Ovary (tissue), 9 donors: ENCODE data around the gene FCHSD1. TPM values are rescaled to one million over a fixed set of nuclear protein-coding genes. Genes with fewer than 3 reads are reported as not detected.
"Not testable (repeated sequence)": the region's sequence is repeated elsewhere in the genome, so short reads cannot be mapped to it uniquely, and the experiment has no call there.

Experiments
- DNase-seq, 5 donors: peaks; one replicate each; pipeline ENCODE4 v3.0.0-alpha.2; 2019 to 2020
- H3K27ac ChIP-seq, 2 donors: fragments of 200-600 bp; one replicate each; pipeline versions ENCODE4 v1.5.1 to v1.8.0; 2019 to 2022
- H3K27me3 ChIP-seq: fragments of 200-600 bp; one replicate; pipeline ENCODE4 v1.8.0; 2022
- H3K36me3 ChIP-seq: fragments of 200-600 bp; sonication (generic); one replicate; pipeline ENCODE4 v1.5.1; 2019
- H3K4me1 ChIP-seq: one replicate; pipeline ENCODE4 v1.8.1; 2013; ENCODE audit warnings: mild to moderate bottlenecking, moderate library complexity; ENCODE audit not compliant: insufficient read depth
- H3K4me3 ChIP-seq: fragments of 200-600 bp; sonication (generic); one replicate; pipeline ENCODE4 v1.5.1; 2017
- H3K9me3 ChIP-seq, 2 donors: fragments of 200-600 bp in 1 of 2; sonication (generic) in 1 of 2; one replicate each; pipeline versions ENCODE4 v1.5.1 to v1.8.1; 2013 to 2019; ENCODE audit warnings: mild to moderate bottlenecking in 1 of 2, moderate library complexity in 1 of 2
- CTCF ChIP-seq, 3 donors: fragments of 450-650 bp in 2 of 3; fragments of 200-600 bp in 1 of 3; IDR thresholded peaks; one replicate each; pipeline versions ENCODE4 v1.5.1 to v1.8.0; 2016 to 2022; ENCODE audit warnings: antibody characterized with exemption in 3 of 3, mild to moderate bottlenecking in 1 of 3
- EP300 ChIP-seq: sonication (generic); formaldehyde crosslinking; IDR thresholded peaks from one replicate; pipeline ENCODE4 v1.6.1; 2017; ENCODE audit warnings: antibody characterized with exemption
- POLR2A ChIP-seq: fragments of 450-650 bp; IDR thresholded peaks from one replicate; pipeline ENCODE4 v1.6.1; 2017; ENCODE audit warnings: antibody characterized with exemption, mild to moderate bottlenecking, moderate library complexity
- WGBS, 3 donors: extraction: QIAGEN DNeasy Blood & Tissue Kit in 1 of 3; methylation state at CpG; one replicate each; pipeline versions ENCODE4 v1.1.5 to v1.1.7; 2013 to 2017; 5-methylcytosine and 5-hydroxymethylcytosine counted together
- intact Hi-C, 4 donors: fragments of 100-400 bp; cut with DNase I; formaldehyde crosslinking; loops; one replicate each; pipeline versions ENCODE4 v1.11.0 to v1.15.1; 2022 to 2023
- polyA plus RNA-seq, 2 donors: library from polyadenylated mRNA; stranded (reverse); fragments of 200-250 nt in 1 of 2; fragments of 350-450 nt in 1 of 2; fragmentation: Illumina TruSeq in 1 of 2; extraction: RNeasy Lipid Tissue Mini Kit (QIAGEN cat#74804) in 1 of 2; gene quantifications; one replicate each; pipeline ENCODE4 v1.2.3, GENCODE V29; 2013 to 2014
- total RNA-seq, 7 donors: library from RNA; depleted of rRNA in 2 of 7; stranded (reverse); fragments of >200 nt in 2 of 7; fragmentation: NEBNext Ultra II Directional in 3 of 7; extraction: Animal tissue kit (Norgen Biotek cat#: 25700) in 3 of 7; gene quantifications; one replicate each; pipeline versions ENCODE4 v1.1.0 to v1.2.4, GENCODE V29; 2016 to 2023
- donor health status: DM: no; HTN: no; CAD: no; lungs with moderate emphysema.
- donor health status: DM: no; HTN: no; CAD: no.
- donor health status: Bipolar disorder and iron deficiency.
- donor health status: DM: yes; HTN: yes; CAD: no.
- donor health status: DM: no; HTN: no; CAD: no.
- donor health status: DM: yes; HTN: yes; CAD: no.

The FCHSD1 gene
- total and polyA plus RNA-seq, 9 donors, result 10.4 to 35.2 (median 23.9) TPM

DNA sequence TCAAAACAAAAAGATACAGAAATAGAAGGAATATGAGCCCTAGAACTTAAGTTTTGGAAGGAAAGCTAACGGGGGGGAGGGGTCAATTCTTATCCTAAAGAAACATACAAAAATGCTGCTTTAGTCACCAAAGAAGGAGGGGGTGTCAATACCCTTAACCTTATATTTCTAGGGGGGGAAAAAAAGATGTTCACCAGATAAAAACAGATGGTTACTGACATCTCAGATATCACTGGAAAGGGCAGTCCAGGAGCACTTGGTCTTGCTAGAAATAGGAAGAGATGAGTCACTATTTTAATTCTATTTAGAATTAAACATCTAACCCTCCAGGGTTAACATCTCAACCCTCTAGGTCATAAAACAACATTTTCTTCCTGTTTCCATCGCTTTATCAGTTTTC is 34.1 kb downstream of the FCHSD1 start:
- H3K27ac ChIP-seq, result no peak overlapping the region
- H3K27me3 ChIP-seq, result no peaks in the 10 kb centered on the region
- peaks cover 6% of the 10 kb centered on the region for H3K4me1 ChIP-seq
- H3K4me3 ChIP-seq, result peak overlapping the region; percentile 91
- TF ChIP-seq POLR2A (no peak), CTCF (IDR thresholded peaks at IDR 0.05) (no peak), EP300 (no peak)
- H3K9me3 ChIP-seq, result no peaks in the 10 kb centered on the region
- WGBS, 3 donors, result 47 to 58% (median 54%) methylated on average over 2 of the region's 2 CpGs
- no peaks in the 10 kb centered on the region for H3K36me3 ChIP-seq
- DNase-seq, result no peak
- intact Hi-C loops, result no loop called here

GRCh38 chr5:141615991-141616720 is 35.1 kb downstream of the FCHSD1 start:
- no peak overlapping the region for H3K27ac ChIP-seq

GRCh38 chr5:141613344-141613743 is 37.9 kb downstream of the FCHSD1 start:
- Histone ChIP-seq H3K4me3 (no peak overlapping the region), H3K36me3 (no peaks in the 10 kb centered on the region), H3K27ac (no peak overlapping the region), H3K4me1 (peaks cover 6% of the 10 kb centered on the region), H3K27me3 (no peaks in the 10 kb centered on the region), H3K9me3 (no peaks in the 10 kb centered on the region)
- intact Hi-C loops, result no loop called here
- no peak for DNase-seq
- no peak for TF ChIP-seq CTCF (IDR thresholded peaks at IDR 0.05)
- TF ChIP-seq EP300, result no peak
- TF ChIP-seq POLR2A, result no peak

More at GRCh38 chr5:141615991-141616720, 35.1 kb downstream of the FCHSD1 start:
- no peaks in the 10 kb centered on the region for H3K36me3 ChIP-seq
- 76 to 82% (median 81%) methylated on average over 9 of the region's 9 CpGs for WGBS, 3 donors
- TF ChIP-seq CTCF (IDR thresholded peaks at IDR 0.05) (no peak), EP300 (no peak)
- no peaks in the 10 kb centered on the region for H3K27me3 ChIP-seq
- no peak overlapping the region for H3K4me3 ChIP-seq
- H3K4me1 ChIP-seq, result peaks cover 6% of the 10 kb centered on the region
- H3K9me3 ChIP-seq, result no peaks in the 10 kb centered on the region
- no peak for DNase-seq
- intact Hi-C loops, result no loop called here

- Histone ChIP-seq H3K9me3 (no peaks in the 10 kb centered on the region), H3K27me3 (no peaks in the 10 kb centered on the region), H3K4me1 (no peaks in the 10 kb centered on the region), H3K4me3 (no peak overlapping the region), H3K36me3 (no peaks in the 10 kb centered on the region), H3K27ac (no peak overlapping the region)
- DNase-seq, result no peak
- intact Hi-C loops, result no loop called here
- TF ChIP-seq POLR2A (no peak), EP300 (no peak), CTCF (IDR thresholded peaks at IDR 0.05) (no peak)
- whole genome bisulfite sequencing, 3 donors, result 88 to 96% (median 91%) methylated on average over 3 of the region's 3 CpGs
Measured at GRCh38 chr5:141611289-141611688, 39.9 kb downstream of the FCHSD1 start.

- H3K36me3 ChIP-seq, H3K9me3 ChIP-seq, DNase-seq, intact Hi-C loops, H3K27ac ChIP-seq, H3K27me3 ChIP-seq, H3K4me1 ChIP-seq, H3K4me3 ChIP-seq: not testable (repeated sequence)
- 97% methylated on average over 7 of the region's 7 CpGs for WGBS, 3 donors
Measured at GRCh38 chr5:141609921-141610320, 41.3 kb downstream of the FCHSD1 start.
